Suprapubic skin (tissue), 4 donors: ENCODE data around the gene THSD8.
"Not testable (repeated sequence)": the region's sequence is repeated elsewhere in the genome, so short reads cannot be mapped to it uniquely, and the experiment has no call there.

Source experiments
- EP300 ChIP-seq: sonication (generic); formaldehyde crosslinking; IDR thresholded peaks from one replicate; pipeline ENCODE4 v1.6.1; 2017; ENCODE audit warnings: antibody characterized with exemption
- POLR2A ChIP-seq, 2 donors: fragments of 450-650 bp; IDR thresholded peaks; one replicate each; pipeline ENCODE4 v1.6.1; 2017; ENCODE audit warnings: antibody characterized with exemption in 2 of 2, mild to moderate bottlenecking in 2 of 2, moderate library complexity in 2 of 2
- POLR2AphosphoS5 ChIP-seq, 3 donors: sonication (generic); formaldehyde crosslinking; IDR thresholded peaks; one replicate each; pipeline ENCODE4 v1.6.1; 2017; ENCODE audit warnings: antibody characterized with exemption in 3 of 3
- TF ChIP-seq, protein P1 (sequence below), 2 donors: fragments of 200-600 bp in 1 of 2; fragments of 450-650 bp in 1 of 2; sonication (generic) in 1 of 2; IDR thresholded peaks; one replicate each; pipeline ENCODE4 v1.5.1; 2016 to 2019; ENCODE audit warnings: antibody characterized with exemption in 2 of 2, mild to moderate bottlenecking in 1 of 2, moderate library complexity in 1 of 2

DNA sequence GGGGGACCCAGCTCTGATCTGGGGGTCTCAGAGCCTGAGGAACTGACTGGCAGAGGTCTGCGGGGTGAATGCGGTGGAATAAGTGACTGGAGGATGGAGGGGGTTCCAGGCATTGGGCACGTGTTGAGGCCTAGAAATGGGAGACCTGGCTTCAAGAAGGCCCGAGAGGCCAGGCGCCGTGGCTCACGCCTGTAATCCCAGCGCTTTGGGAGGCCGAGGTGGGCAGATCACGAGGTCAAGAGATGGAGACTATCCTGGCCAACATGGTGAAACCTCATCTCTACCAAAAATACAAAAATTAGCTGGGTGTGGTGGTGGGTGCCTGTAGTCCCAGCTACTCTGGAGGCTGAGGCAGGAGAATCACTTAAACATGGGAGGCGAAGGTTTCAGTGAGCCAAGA, 15.9 kb downstream of the THSD8 start:
- TF ChIP-seq, protein P1, sequence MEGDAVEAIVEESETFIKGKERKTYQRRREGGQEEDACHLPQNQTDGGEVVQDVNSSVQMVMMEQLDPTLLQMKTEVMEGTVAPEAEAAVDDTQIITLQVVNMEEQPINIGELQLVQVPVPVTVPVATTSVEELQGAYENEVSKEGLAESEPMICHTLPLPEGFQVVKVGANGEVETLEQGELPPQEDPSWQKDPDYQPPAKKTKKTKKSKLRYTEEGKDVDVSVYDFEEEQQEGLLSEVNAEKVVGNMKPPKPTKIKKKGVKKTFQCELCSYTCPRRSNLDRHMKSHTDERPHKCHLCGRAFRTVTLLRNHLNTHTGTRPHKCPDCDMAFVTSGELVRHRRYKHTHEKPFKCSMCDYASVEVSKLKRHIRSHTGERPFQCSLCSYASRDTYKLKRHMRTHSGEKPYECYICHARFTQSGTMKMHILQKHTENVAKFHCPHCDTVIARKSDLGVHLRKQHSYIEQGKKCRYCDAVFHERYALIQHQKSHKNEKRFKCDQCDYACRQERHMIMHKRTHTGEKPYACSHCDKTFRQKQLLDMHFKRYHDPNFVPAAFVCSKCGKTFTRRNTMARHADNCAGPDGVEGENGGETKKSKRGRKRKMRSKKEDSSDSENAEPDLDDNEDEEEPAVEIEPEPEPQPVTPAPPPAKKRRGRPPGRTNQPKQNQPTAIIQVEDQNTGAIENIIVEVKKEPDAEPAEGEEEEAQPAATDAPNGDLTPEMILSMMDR (IDR thresholded peaks at IDR 0.05): not testable (repeated sequence)
- not testable (repeated sequence) for TF ChIP-seq POLR2A (IDR thresholded peaks at IDR 0.05); POLR2AphosphoS5 (IDR thresholded peaks at IDR 0.05); EP300
